Nephron (organoid): Measurements from ENCODE around the gene TMEM238.

Source experiments
- H3K27ac Mint-ChIP-seq, 3 experiments: 2 replicates each; pipeline ENCODE4 v1.8.0; 2020; ENCODE audit warnings: mixed read lengths in 3 of 3, mild to moderate bottlenecking in 2 of 3, moderate library complexity in 1 of 3
- H3K27me3 Mint-ChIP-seq: 2 replicates; pipeline ENCODE4 v1.8.0; 2021; ENCODE audit warnings: low read depth, mild to moderate bottlenecking, moderate library complexity, mixed read lengths
- H3K36me3 Mint-ChIP-seq: 2 replicates; pipeline ENCODE4 v1.8.0; 2020; ENCODE audit warnings: low read depth, mixed read lengths
- H3K4me1 Mint-ChIP-seq: 2 replicates; pipeline ENCODE4 v1.8.0; 2020; ENCODE audit warnings: mixed read lengths
- H3K4me3 Mint-ChIP-seq, 3 experiments: 2 replicates each; pipeline ENCODE4 v1.8.0; 2020; ENCODE audit warnings: mild to moderate bottlenecking in 3 of 3, mixed read lengths in 3 of 3, moderate library complexity in 2 of 3
- H3K9me3 Mint-ChIP-seq: 2 replicates; pipeline ENCODE4 v1.8.0; 2020; ENCODE audit warnings: mixed read lengths
- TF ChIP-seq, protein P1 (sequence below), 3 experiments: fragments of 200-600 bp; sonication (generic); IDR thresholded peaks; one replicate each; pipeline ENCODE4 v1.5.0; 2021; ENCODE audit warnings: antibody characterized with exemption in 3 of 3; ENCODE audit not compliant: unreplicated experiment in 3 of 3

The TMEM238 gene

DNA sequence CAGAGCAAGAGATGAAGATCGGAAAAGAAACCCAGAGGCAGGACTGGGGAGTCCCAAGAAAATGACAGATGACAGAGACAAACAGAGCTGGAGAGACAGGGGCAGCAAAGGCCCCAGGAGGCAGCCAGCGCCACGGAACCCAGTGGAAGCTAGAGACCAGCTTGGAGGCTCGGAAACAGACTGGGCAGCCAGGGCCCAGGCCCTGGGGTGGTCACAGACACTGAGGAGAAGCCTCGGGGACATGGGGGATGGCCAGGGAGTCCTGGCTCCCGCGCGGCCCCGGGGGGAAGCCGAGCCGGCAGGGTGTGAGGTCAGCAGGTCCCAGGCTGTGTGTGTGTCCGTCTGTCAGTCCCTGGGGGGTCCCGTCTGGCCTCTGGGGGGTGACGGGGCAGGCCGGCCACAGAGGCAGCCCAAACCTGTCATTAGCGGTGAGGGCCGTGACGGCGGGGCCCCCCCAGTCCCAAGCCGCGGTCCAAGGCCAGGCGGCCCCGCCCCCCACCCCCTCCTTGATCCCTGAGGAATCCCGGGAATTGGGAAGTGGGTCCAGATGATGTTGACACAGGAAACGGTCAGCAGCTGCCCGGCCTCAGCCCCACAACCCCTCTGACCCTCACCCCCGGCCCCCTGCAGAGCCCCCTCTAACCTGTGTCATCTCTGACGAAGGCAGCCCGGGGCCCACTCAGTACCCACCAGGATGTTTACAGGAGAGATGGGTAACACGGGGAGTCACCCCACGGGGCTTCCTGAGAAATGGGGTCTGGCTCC, 9.9 kb downstream of the TMEM238 start:
- Mint-ChIP-seq H3K36me3 (no peaks in the 10 kb centered on the region), H3K27me3 (peaks cover 38% of the 10 kb centered on the region), H3K4me1 (peaks cover 24% of the 10 kb centered on the region), H3K9me3 (no peaks in the 10 kb centered on the region), H3K4me3 (peak overlapping the region in 2 of 3 experiments; percentile 10 to 12), H3K27ac (peak overlapping the region; percentile 21 to 81 (median 46))
- TF ChIP-seq, protein P1, sequence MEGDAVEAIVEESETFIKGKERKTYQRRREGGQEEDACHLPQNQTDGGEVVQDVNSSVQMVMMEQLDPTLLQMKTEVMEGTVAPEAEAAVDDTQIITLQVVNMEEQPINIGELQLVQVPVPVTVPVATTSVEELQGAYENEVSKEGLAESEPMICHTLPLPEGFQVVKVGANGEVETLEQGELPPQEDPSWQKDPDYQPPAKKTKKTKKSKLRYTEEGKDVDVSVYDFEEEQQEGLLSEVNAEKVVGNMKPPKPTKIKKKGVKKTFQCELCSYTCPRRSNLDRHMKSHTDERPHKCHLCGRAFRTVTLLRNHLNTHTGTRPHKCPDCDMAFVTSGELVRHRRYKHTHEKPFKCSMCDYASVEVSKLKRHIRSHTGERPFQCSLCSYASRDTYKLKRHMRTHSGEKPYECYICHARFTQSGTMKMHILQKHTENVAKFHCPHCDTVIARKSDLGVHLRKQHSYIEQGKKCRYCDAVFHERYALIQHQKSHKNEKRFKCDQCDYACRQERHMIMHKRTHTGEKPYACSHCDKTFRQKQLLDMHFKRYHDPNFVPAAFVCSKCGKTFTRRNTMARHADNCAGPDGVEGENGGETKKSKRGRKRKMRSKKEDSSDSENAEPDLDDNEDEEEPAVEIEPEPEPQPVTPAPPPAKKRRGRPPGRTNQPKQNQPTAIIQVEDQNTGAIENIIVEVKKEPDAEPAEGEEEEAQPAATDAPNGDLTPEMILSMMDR (IDR thresholded peaks at IDR 0.05; ENCODE audit: unreplicated experiment in 3 of 3) = no peak

DNA sequence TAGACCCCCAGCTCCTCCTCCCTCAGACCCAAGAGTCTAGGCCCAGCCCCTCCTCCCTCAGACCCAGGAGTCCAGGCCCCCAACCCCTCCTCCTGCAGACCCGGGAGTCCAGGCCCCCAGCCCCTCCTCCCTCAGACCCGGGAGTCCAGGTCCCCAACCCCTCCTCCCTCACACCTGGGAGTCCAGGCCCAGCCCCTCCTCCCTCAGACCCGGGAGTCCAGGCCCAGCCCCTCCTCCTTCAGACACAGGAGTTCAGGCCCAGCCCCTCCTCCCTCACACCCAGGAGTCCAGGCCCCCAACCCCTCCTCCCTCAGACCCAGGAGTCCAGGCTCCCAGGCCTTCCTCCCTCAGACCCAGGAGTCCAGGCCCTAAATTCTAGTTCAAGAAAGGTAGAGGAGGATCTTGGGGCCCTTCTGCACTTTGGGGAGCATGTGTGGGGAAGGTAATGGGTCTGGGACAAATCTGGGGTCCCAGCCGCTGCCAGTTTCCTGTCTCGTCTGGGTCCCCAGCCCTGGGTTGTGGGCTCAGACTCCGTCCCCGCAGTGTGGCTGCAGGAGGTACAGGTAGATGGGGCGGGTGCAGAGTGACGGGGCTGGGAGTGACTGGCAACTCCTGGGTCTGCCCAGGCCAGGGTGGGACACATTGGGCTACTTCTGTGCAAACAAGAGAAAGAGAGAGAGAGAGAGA, 10.6 kb downstream of the TMEM238 start:
- Mint-ChIP-seq H3K36me3 (no peaks in the 10 kb centered on the region), H3K27ac (peak overlapping the region; percentile 21 to 81 (median 46)), H3K27me3 (peaks cover 43% of the 10 kb centered on the region), H3K9me3 (no peaks in the 10 kb centered on the region), H3K4me3 (peak overlapping the region in 2 of 3 experiments; percentile 10 to 12), H3K4me1 (peaks cover 19% of the 10 kb centered on the region)
- TF ChIP-seq, protein P1 (IDR thresholded peaks at IDR 0.05; ENCODE audit: unreplicated experiment in 3 of 3) = no peak

DNA sequence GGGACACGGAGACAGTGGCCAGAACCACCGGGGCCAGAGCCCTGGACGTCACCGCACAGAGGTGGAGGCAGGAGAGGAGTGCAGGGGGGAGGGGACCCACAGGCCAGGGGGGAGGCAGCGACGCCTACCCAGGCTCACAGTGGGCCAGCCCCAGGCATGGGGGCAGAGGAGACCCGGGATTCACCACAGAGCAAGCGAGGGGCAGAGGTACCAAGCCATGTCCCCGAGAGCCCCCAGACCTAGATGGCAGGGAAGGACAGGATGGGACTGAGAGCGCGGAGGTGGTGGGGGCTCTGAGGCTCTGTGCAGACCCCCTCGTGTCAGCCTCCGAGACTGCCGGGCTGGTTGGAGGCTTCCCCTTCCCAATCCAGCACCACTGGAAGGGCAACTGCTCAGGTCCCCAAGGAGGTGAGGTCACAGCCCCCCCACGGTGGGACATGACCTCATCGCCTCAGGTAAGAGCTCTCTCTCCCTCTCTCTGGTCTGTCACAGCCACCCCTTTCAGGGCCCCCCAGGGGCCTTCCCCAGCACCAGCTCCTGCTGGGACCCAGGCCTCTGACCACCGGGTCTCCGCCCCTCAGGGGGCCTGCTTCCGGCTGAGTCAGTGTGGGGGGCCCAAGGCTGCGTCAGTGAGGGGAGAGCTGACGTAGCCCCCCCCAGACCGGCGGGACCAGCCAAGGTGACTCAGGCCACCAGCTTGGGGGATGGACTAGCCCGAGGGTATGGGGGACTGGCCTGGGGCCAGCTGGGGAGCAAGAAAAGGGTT, 11.6 kb downstream of the TMEM238 start:
- Mint-ChIP-seq H3K36me3 (no peaks in the 10 kb centered on the region), H3K27me3 (peaks cover 43% of the 10 kb centered on the region), H3K27ac (peak overlapping the region in 1 of 3 experiments; percentile 21), H3K4me1 (peaks cover 19% of the 10 kb centered on the region), H3K4me3 (peak overlapping the region in 2 of 3 experiments; percentile 3 to 8), H3K9me3 (no peaks in the 10 kb centered on the region)
- TF ChIP-seq, protein P1 (IDR thresholded peaks at IDR 0.05; ENCODE audit: unreplicated experiment in 3 of 3) = no peak

DNA sequence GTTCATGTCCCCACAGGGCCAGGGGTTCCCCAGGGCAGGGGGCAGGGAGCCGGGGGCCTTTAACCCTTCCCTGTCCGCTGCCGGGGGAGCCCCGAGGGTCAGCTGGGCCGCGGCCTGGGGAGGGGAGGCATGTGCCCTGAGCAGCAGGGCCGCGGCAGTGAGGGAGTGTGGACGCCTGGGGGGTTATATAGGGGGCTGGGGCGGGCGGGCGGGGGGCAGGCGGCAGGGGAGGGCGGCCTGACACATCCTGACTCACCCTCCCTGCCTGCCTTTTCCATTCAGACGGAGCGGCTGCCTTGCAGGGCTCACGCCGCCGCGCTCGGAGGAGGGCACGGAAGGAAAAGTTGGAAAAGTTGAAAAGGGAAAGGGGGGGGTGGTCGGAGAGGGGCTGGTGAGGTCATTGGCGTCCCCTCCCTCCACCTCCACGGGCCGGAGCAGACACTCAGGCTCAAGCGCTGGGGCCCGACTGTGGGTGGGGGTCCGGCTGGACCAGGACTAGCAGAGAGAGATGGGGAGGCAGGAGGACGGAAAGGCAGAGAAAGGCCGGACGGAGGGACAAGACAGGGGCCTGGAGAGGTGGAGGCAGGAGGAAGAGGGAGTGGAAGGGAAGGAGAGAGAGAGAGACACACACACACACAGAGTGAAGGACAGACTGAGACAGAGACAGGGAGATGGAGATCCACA, 13.6 kb downstream of the TMEM238 start, which contains the start of gene IL11:
IL11 (minus strand) TSS at position 159 of the 684 bp plus-strand sequence; CDS start at position 6, 153 bp downstream.
- Mint-ChIP-seq H3K4me1 (peaks cover 13% of the 10 kb centered on the region), H3K4me3 (peak within 1 kb of the TSS; percentile 75 to 84 (median 83)), H3K27ac (peak within 1 kb of the TSS in 2 of 3 experiments; percentile 10 to 51), H3K27me3 (peaks cover 44% of the 10 kb centered on the region), H3K9me3 (no peaks in the 10 kb centered on the region), H3K36me3 (no peaks in the 10 kb centered on the region)
- TF ChIP-seq, protein P1 (IDR thresholded peaks at IDR 0.05; ENCODE audit: unreplicated experiment in 3 of 3) = no peak

DNA sequence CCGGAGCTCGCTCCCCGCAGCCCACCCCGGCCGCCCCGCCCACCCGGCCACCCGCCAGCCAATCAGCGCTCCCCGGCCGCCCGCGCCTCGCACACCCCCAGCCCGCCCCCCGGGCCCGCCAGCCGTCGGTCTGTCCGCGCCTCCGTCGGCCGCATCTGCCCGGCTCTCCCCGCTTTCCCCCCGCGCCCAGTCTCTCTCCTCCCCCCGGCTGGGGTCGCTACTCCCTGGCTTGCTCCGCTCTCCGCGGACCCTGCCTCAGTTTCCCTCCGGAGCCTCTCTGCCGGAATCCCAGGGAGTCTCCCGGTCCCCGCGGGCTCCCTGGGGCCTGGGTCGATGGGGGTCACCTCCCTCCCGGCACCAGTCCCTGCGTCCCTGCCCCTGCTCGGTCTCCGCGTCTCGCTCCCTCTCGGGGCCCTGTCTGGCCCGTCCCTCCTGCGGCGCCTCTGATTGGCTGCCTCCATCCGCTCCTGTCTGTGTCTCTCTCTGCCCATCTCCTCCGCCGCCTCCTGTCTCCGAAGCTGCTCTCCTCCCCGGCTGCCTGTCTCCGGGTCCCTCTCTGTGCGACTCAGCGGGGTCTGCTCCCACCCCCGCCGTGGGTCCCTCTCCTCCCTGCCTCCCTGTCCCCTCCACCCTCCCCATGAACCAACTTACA, 14.3 kb downstream of the TMEM238 start:
- Mint-ChIP-seq H3K9me3 (no peaks in the 10 kb centered on the region), H3K27ac (no peak overlapping the region), H3K27me3 (peaks cover 44% of the 10 kb centered on the region), H3K4me1 (peaks cover 13% of the 10 kb centered on the region), H3K36me3 (no peaks in the 10 kb centered on the region), H3K4me3 (peak overlapping the region; percentile 75 to 84 (median 83))
- TF ChIP-seq, protein P1 (IDR thresholded peaks at IDR 0.05; ENCODE audit: unreplicated experiment in 3 of 3) = no peak
